GM12878 (cell line): ENCODE measurements around the gene BCCIP. TPM values are rescaled to one million over a fixed set of nuclear protein-coding genes. Genes with fewer than 3 reads are reported as not detected.

Experiments
- ATAC-seq: fragments of 200-7000 bp; cut with Tn5 transposase; 3 replicates; pipeline ENCODE4 v1.9.1; 2020; ENCODE audit warnings: mild to moderate bottlenecking, moderate library complexity
- BruUV-seq: library from RNA; stranded (reverse); fragments of 400-500 nt; replicated peaks from 2 replicates; lab custom pipeline; 2021; lab: Mats Ljungman, UMichigan
- CTCF ChIA-PET: fragments of 300-600 bp; sonication (Branson Sonifier 250); formaldehyde crosslinking; extraction: SDS; loops from one replicate; lab custom pipeline; 2021; ENCODE audit warnings: inconsistent platforms; lab: Yijun Ruan, JAX
- POLR2A ChIA-PET: fragments of 350-600 bp; formaldehyde crosslinking; extraction: SDS; loops from one replicate; lab custom pipeline; 2021; ENCODE audit warnings: inconsistent platforms; lab: Charles Lee
- RAD21 ChIA-PET: fragments of 300-600 bp; sonication (Branson Sonifier 250); formaldehyde crosslinking; loops from one replicate; lab custom pipeline; 2023; ENCODE audit warnings: antibody characterized with exemption; ENCODE audit not compliant: unreplicated experiment; lab: Charles Lee
- SMC1A ChIA-PET: fragments of 300-600 bp; sonication (Branson Sonifier 250); formaldehyde crosslinking; loops from one replicate; lab custom pipeline; 2023; ENCODE audit not compliant: unreplicated experiment, uncharacterized antibody; lab: Charles Lee
- DNase-seq: peaks from one replicate; pipeline ENCODE4 v3.0.0-alpha.2; 2011; ENCODE audit warnings: low read depth, low spot score
- FAIRE-seq: peaks from 3 replicates; lab custom pipeline; 2011; peaks lifted over from hg19 to GRCh38; lab: Jason Lieb, UNC
- H2AFZ ChIP-seq: 2 replicates; pipeline ENCODE4 v1.6.0; 2011; ENCODE audit warnings: low read depth, low read length, control low read depth; ENCODE audit not compliant: control insufficient read depth
- H3K27ac ChIP-seq: 2 replicates; pipeline ENCODE4 v1.5.1; 2011; ENCODE audit warnings: control low read depth; ENCODE audit not compliant: control insufficient read depth, insufficient read depth
- H3K27me3 ChIP-seq, 2 experiments: replicated peaks in 1 of 2; 2 replicates each; pipeline versions ENCODE4 v1.6.0 to v1.6.1; 2011; ENCODE audit warnings: low read length in 1 of 2; ENCODE audit not compliant: control insufficient read depth in 2 of 2, insufficient read depth in 2 of 2
- H3K36me3 ChIP-seq, 2 experiments: 2 replicates each; pipeline ENCODE4 v1.5.1; 2011; ENCODE audit warnings: low read length in 1 of 2; ENCODE audit not compliant: control insufficient read depth in 2 of 2, insufficient read depth in 2 of 2
- H3K4me1 ChIP-seq: 2 replicates; pipeline ENCODE4 v1.6.1; 2011; ENCODE audit warnings: mild to moderate bottlenecking, low read length, moderate library complexity, mixed read lengths; ENCODE audit not compliant: control insufficient read depth, insufficient read depth
- H3K4me2 ChIP-seq: 2 replicates; pipeline ENCODE4 v1.6.0; 2011; ENCODE audit warnings: control low read depth; ENCODE audit not compliant: control insufficient read depth, insufficient read depth
- H3K4me3 ChIP-seq: fragments of 200-600 bp; sonication (generic); 2 replicates; pipeline ENCODE4 v1.5.1; 2016
- H3K79me2 ChIP-seq: 2 replicates; pipeline ENCODE4 v1.6.0; 2011; ENCODE audit warnings: low read length; ENCODE audit not compliant: control insufficient read depth, insufficient read depth
- H3K9ac ChIP-seq: 2 replicates; pipeline ENCODE4 v1.8.0; 2011; ENCODE audit warnings: low read length, control low read depth, mixed read lengths; ENCODE audit not compliant: control insufficient read depth, insufficient read depth
- H3K9me3 ChIP-seq: replicated peaks from 3 replicates; pipeline ENCODE4 v1.5.1; 2011; ENCODE audit warnings: mild to moderate bottlenecking, low read length; ENCODE audit not compliant: control insufficient read depth, insufficient read depth
- H4K20me1 ChIP-seq: 2 replicates; pipeline ENCODE4 v1.6.0; 2011; ENCODE audit not compliant: control insufficient read depth, insufficient read depth
- EZH2 ChIP-seq: IDR thresholded peaks from 2 replicates; pipeline ENCODE4 v1.6.1; 2012; ENCODE audit warnings: low read depth, mild to moderate bottlenecking, control low read depth, inconsistent platforms, low read length, borderline replicate concordance; ENCODE audit not compliant: control insufficient read depth
- IRF4 ChIP-seq: IDR thresholded peaks from 2 replicates; pipeline ENCODE4 v1.6.1; 2011; ENCODE audit warnings: low read depth, low read length
- NFYB ChIP-seq: IDR thresholded peaks from 2 replicates; pipeline ENCODE4 v1.6.1; 2011; ENCODE audit warnings: low read depth, mild to moderate bottlenecking, low read length, improper control_type of control experiment, moderate library complexity; ENCODE audit not compliant: insufficient read depth
- POLR2A ChIP-seq: IDR thresholded peaks from 2 replicates; pipeline ENCODE4 v1.6.1; 2011; ENCODE audit warnings: low read depth, mild to moderate bottlenecking, low read length
- RB1 ChIP-seq: fragments of 450-650 bp; formaldehyde crosslinking; IDR thresholded peaks from 2 replicates; pipeline ENCODE4 v1.6.1; 2017; ENCODE audit warnings: mild to moderate bottlenecking, borderline replicate concordance
- TCF7 ChIP-seq: IDR thresholded peaks from 2 replicates; pipeline ENCODE4 v1.6.1; 2014; ENCODE audit warnings: antibody characterized with exemption, borderline replicate concordance
- WGBS: methylation state at CpG from one replicate; pipeline ENCODE4 v1.1.6; 2016; ENCODE audit warnings: low lambda C conversion rate; ENCODE audit not compliant: insufficient replicate concordance, insufficient coverage; ENCODE audit errors: missing lambda C conversion rate; 5-methylcytosine and 5-hydroxymethylcytosine counted together
- in situ Hi-C: fragments of 300-500 bp; cut with MboI; formaldehyde crosslinking; loops from 9 replicates; pipeline ENCODE4 v1.14.3; 2018; ENCODE audit warnings: mixed read lengths
- intact Hi-C: fragments of 100-400 bp; cut with micrococcal nuclease; formaldehyde crosslinking; loops from one replicate; pipeline ENCODE4 v1.14.2; 2022; ENCODE audit not compliant: unreplicated experiment
- polyA plus RNA-seq, 11 experiments: library from polyadenylated mRNA; depleted of rRNA in 4 of 11; unstranded in 6 of 11; stranded (reverse) in 5 of 11; fragments of >200 nt; fragmentation: Nextera tagmentation in 4 of 11; fragmentation: Illumina TruSeq in 1 of 11; extraction: Ambion mirVana in 4 of 11; extraction: Trizol in 1 of 11; gene quantifications; 1 replicate in 1 of 11; 2 replicates in 10 of 11; pipeline versions ENCODE4 v1.2.1 to v1.2.3, GENCODE V29; 2011 to 2016; ENCODE audit warnings: inconsistent platforms in 2 of 11, missing spikeins in 2 of 11, low read depth in 1 of 11
- total RNA-seq, 4 experiments: library from RNA; depleted of rRNA in 3 of 4; stranded (reverse); fragments of >200 nt in 3 of 4; fragmentation: Illumina TruSeq in 1 of 4; extraction: Trizol in 1 of 4; gene quantifications; 2 replicates each; pipeline versions ENCODE4 v1.2.1 to v1.2.3, GENCODE V29; 2013 to 2021
- TF ChIP-seq, protein P1 (sequence below): IDR thresholded peaks from 2 replicates; pipeline ENCODE4 v1.6.1; 2012; ENCODE audit warnings: mild to moderate bottlenecking, low read depth, low read length
- TF ChIP-seq, protein P2 (sequence below): fragments of 450-650 bp; IDR thresholded peaks from 2 replicates; pipeline ENCODE4 v1.6.1; 2017; ENCODE audit warnings: mild to moderate bottlenecking, low read depth, inconsistent platforms; ENCODE audit not compliant: poor library complexity, severe bottlenecking

The BCCIP gene
- total and polyA plus RNA-seq, 10 of the 15 experiments (the other 5 are each of a cell fraction or from before 2014, with no cell fraction given), result 61.2 to 225 (median 127) TPM

DNA sequence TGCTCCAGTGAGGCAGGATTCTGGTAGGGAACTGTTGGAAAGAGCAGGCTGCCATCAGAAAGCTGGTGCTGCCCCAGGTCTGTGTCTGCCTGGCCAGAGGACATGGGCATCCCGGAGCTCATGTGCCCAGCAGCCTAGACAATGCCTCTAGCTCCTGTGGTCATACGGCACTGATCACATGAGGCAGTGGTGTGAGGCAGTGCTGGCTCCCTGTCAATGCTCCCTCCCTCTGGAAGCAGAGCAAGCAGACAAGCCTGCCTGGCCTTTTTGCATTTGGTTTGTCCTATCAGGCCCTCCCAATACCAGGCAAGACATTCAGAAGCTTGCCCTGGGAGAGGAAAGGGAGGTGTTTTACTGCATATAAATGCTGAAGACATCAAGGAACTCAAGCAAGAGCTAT lies 28.2 kb upstream of the BCCIP start (continued):
- TF ChIP-seq EZH2 (no peak), POLR2A (no peak), TCF7 (no peak), IRF4 (no peak)
- TF ChIP-seq, protein P1, sequence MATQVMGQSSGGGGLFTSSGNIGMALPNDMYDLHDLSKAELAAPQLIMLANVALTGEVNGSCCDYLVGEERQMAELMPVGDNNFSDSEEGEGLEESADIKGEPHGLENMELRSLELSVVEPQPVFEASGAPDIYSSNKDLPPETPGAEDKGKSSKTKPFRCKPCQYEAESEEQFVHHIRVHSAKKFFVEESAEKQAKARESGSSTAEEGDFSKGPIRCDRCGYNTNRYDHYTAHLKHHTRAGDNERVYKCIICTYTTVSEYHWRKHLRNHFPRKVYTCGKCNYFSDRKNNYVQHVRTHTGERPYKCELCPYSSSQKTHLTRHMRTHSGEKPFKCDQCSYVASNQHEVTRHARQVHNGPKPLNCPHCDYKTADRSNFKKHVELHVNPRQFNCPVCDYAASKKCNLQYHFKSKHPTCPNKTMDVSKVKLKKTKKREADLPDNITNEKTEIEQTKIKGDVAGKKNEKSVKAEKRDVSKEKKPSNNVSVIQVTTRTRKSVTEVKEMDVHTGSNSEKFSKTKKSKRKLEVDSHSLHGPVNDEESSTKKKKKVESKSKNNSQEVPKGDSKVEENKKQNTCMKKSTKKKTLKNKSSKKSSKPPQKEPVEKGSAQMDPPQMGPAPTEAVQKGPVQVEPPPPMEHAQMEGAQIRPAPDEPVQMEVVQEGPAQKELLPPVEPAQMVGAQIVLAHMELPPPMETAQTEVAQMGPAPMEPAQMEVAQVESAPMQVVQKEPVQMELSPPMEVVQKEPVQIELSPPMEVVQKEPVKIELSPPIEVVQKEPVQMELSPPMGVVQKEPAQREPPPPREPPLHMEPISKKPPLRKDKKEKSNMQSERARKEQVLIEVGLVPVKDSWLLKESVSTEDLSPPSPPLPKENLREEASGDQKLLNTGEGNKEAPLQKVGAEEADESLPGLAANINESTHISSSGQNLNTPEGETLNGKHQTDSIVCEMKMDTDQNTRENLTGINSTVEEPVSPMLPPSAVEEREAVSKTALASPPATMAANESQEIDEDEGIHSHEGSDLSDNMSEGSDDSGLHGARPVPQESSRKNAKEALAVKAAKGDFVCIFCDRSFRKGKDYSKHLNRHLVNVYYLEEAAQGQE, result no peak

DNA sequence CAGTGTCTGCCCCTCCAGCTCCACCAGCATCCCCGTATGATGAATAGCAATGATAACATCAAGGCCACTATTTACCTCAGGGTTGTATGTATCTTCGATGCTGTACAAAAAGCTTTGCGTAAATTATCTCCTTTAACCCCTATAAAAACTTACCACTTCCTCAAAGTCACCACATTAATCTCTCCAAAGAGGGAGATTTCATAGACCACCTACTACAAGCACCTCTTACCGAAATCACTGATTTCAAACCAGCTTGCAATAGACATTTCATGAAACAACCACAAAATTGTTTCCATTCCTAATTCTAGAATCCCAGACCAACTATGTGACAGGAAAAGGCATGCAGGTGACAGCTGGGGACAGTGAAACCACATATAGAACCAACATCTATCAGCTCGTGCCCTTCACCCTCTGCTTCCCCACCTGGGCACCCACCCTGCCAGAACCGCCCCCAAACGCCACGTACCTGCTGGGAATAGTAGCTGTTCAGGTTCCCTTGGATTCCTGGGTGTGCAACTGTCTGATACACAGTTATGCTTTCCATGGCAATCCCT lies 27.6 kb upstream of the BCCIP start:
- in situ Hi-C loops, result no loop called here
- no peaks in the 10 kb centered on the region for H3K9me3 ChIP-seq

More for the DNA sequence above, 27.6 kb upstream of the BCCIP start:
- no peak for DNase-seq
- H3K27ac ChIP-seq, result no peak overlapping the region
- H2AFZ ChIP-seq, result no peak overlapping the region
- H3K4me1 ChIP-seq, result no peaks in the 10 kb centered on the region
- H4K20me1 ChIP-seq, result no peaks in the 10 kb centered on the region
- TF ChIP-seq, protein P2, sequence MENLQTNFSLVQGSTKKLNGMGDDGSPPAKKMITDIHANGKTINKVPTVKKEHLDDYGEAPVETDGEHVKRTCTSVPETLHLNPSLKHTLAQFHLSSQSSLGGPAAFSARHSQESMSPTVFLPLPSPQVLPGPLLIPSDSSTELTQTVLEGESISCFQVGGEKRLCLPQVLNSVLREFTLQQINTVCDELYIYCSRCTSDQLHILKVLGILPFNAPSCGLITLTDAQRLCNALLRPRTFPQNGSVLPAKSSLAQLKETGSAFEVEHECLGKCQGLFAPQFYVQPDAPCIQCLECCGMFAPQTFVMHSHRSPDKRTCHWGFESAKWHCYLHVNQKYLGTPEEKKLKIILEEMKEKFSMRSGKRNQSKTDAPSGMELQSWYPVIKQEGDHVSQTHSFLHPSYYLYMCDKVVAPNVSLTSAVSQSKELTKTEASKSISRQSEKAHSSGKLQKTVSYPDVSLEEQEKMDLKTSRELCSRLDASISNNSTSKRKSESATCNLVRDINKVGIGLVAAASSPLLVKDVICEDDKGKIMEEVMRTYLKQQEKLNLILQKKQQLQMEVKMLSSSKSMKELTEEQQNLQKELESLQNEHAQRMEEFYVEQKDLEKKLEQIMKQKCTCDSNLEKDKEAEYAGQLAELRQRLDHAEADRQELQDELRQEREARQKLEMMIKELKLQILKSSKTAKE, result no peak
- TF ChIP-seq RB1 (no peak), NFYB (no peak)
- no peak overlapping the region for H3K4me3 ChIP-seq
- no TSS peak for BruUV-seq
- SMC1A ChIA-PET, result no interaction called here
- FAIRE-seq, result no peak
- WGBS, result 84% methylated on average over 8 of the region's 8 CpGs
- POLR2A ChIA-PET, result no interaction called here
- peaks cover 3 to 9% of the 10 kb centered on the region in 2 experiments for H3K36me3 ChIP-seq
- CTCF ChIA-PET, result no interaction called here
- RAD21 ChIA-PET, result no interaction called here
- no peak overlapping the region for H3K9ac ChIP-seq
- H3K79me2 ChIP-seq, result no peaks in the 10 kb centered on the region
- H3K27me3 ChIP-seq, result no peaks in the 10 kb centered on the region
- intact Hi-C loops, result no loop called here
- ATAC-seq, result no peak
- no peak overlapping the region for H3K4me2 ChIP-seq
